GM12875 (cell line): ENCODE results near the gene TMEM41A.

Experiments
- H3K4me3 ChIP-seq: one replicate; pipeline ENCODE4 v1.5.1; 2011; ENCODE audit warnings: low read depth, low read length, control low read depth
- TF ChIP-seq, protein P1 (sequence below): IDR thresholded peaks from 2 replicates; pipeline ENCODE4 v1.5.1; 2011; ENCODE audit warnings: low read depth, mild to moderate bottlenecking, control low read depth, inconsistent platforms, low read length, moderate library complexity, borderline replicate concordance; ENCODE audit not compliant: insufficient read depth

The TMEM41A gene

DNA sequence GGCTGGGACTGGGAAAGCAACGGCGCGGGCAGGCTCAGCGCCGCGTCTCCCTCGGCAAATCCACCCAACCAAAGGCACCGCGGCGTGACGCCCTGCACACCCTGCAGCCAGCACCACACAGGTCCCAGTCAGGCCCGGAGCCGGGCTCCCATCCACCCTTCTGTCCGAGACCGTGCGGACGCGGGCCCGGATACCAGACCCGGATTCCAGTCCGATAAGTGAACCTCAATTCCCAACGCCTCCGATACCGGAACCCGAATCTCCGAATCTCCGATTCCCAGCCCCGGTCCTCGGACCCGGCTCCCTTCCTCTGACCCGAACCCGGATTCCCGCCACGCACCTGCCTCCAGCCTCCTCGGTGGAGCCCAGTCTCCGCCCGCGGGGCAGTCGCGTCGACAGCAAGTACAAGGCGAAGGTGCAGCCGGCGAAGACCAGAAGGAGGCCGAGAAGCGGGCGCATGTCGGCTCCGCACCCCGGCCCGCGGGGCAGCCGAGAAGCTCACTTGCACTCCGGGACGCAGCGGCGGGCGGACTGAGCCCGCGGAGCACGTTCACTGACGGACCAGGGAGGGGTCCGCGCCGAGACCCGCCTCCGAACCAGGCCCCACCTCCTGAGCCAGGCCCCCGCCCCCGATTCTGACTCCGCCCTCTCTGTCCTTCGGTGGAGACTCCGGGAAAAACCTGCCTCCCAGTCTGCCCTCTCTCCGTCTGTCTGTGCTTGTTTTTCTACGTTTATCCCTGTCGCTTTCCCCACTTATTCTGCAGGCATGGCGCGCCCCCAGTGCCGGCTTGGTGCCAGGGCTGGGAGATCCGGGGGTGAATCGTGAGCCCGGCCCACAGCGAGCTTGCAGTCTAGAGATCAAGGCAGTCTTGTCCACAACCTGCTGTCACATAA is at the start of gene TMEM41A:
Gene TMEM41A (minus strand): TSS at position 533 of the 894 bp plus-strand sequence. CDS start 74 bp downstream, at position 459.
- TF ChIP-seq, protein P1, sequence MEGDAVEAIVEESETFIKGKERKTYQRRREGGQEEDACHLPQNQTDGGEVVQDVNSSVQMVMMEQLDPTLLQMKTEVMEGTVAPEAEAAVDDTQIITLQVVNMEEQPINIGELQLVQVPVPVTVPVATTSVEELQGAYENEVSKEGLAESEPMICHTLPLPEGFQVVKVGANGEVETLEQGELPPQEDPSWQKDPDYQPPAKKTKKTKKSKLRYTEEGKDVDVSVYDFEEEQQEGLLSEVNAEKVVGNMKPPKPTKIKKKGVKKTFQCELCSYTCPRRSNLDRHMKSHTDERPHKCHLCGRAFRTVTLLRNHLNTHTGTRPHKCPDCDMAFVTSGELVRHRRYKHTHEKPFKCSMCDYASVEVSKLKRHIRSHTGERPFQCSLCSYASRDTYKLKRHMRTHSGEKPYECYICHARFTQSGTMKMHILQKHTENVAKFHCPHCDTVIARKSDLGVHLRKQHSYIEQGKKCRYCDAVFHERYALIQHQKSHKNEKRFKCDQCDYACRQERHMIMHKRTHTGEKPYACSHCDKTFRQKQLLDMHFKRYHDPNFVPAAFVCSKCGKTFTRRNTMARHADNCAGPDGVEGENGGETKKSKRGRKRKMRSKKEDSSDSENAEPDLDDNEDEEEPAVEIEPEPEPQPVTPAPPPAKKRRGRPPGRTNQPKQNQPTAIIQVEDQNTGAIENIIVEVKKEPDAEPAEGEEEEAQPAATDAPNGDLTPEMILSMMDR: 0 out of 2 replicates have a peak, but pooled peaks have one; percentile 7
- H3K4me3 ChIP-seq: peak within 1 kb of the TSS; percentile 92

DNA sequence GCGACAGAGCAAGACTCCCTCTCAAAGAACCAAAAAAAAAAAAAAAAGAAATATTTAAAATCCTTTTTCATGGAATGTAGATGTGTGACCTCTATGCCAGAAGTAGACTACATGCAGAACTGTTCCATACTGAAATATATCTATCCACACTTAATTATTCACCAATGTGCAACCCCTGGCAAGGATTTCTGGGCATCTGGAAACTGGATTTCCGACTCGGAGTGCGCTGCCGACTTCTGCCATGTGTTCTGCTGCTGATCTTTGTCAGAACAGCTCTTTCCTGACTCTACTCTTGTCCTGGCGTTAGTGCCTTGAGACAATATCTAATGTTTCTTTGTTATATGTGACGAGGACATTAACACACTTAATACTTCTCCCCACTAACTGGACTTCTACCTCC is 41.9 kb upstream of the TMEM41A start:
- TF ChIP-seq, protein P1: no peak
- no peak overlapping the region for H3K4me3 ChIP-seq

DNA sequence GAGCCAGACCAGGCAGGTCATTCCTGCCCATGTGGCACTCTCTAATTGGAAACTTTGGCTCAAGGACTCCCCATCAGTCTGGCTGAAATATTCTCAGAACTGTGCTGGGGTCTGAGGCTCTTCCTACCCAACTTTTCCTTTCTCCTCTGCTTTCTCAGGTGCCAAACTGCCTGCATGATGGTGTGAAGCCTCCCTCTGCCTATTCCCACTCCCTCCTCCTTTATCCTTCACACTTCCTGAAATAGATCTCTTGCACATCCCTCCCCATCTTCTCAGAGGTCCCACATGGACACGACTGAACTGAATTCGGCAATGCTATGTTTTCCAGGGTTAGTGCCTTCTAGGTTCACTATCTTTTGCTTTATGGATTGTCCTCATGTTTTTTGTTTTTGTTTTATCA is 41.1 kb upstream of the TMEM41A start:
- TF ChIP-seq, protein P1: no peak
- no peak overlapping the region for H3K4me3 ChIP-seq

DNA sequence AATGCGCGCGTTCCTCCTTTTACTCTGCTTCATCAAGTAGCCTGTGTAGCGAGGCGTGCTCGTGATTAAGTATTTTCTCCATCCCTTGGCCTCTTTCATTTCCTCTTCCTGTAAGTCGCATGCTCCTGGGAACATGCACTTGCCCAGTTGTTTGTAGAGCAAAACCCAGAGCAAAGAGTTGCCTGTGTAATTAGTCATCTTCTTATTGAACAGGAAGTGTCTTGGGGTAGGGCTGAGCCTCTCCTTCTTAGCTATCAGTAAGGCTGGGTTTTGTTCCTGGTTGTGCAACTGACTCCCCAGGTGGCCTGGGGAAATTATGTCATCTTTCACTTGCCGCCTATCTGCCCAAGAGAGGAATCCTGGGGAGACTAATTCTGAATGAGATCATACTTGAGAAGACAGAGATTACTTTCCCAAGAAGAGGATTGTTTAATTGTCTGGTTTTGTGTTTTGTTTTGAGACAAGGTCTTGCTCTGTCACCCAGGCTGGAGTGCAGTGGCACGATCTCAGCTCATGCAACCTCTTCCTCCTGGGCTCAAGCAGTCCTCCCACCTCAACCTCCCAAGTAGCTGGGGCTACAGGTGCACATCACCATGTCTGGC is 38.6 kb upstream of the TMEM41A start:
- TF ChIP-seq, protein P1: no peak
- no peak overlapping the region for H3K4me3 ChIP-seq

DNA sequence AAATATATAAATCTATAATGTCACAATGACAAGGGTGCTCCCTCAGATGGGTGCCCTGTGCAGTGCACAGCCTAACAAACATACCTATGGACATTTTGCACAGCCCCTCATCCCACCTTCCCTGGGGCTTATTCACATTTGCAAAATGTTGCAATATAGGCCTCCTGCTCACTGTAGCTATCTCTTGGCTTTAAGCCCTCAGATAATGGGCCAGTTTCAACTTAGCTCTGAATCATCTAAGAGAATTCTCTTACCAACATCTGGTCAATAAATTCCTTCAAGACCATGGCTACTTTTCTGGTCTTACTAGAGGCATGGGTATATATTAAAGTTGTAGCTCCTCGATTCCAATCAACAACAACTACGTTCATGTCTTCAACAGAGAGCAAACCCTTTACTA is 35.7 kb upstream of the TMEM41A start:
- TF ChIP-seq, protein P1: no peak
- no peak overlapping the region for H3K4me3 ChIP-seq

DNA sequence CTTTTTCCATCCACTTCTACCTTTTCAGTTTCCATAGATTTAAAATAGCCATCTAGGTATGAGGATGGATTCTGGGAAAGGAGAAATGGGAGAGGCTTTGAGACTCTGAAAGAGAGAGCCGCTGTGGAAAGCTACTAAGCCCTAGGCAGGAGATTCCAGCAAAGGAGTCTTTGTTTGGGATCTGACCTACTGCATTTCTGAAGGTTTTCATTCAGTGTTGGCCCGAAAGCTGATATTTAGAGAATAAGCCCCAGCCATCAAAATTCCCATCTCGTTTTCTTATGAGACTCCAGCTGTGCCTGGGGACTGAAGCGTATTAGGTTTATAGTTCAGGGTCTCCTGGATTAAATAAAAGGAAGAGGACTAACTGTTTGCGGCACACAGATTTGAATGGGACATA is 34.1 kb upstream of the TMEM41A start:
- no peak overlapping the region for H3K4me3 ChIP-seq
- TF ChIP-seq, protein P1: no peak
